ENCODE results near the gene CRIM1.

The CRIM1 gene

GRCh38 chr2:36371928-36372391, 16.4 kb downstream of the CRIM1 start:
- no peak for DNase-seq

DNA sequence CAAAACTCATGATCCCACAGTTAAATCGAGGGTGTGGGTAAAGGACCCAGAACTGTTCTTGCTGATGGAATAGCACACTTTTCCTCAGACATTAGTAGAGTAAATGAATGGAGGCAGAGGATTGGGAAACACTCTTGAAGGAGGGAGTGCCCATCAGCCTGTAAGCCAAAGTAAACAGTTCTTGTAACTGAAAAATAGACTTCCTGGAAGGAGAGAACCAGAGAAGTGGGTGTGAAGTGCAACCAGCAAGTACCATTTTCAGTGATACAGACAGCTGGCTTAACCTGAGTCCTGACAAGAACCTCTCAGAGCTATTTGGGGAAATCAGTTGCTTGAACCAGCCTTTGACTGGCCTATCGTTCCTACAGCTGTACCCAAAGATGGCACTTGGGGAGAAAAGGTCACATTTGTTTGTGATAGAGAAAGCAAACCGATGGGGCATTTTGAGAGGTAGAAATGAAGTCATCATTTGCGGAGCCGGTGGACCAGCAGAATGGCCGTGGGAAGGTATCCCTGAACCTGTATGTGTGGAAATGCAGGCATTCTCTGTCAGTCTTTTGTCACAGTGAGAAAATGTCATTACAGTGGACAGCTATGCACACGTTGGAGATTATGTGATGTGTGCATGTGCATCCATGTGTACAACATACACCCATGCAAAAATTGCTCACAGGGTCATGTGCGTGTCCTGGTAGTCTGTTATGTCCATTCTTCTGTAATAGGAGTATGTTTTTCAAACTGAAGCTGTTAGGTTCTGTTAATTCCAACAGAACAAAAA, 17.8 kb downstream of the CRIM1 start:
- no peak for DNase-seq

GRCh38 chr2:36374585-36374984, 19.0 kb downstream of the CRIM1 start:
- DNase-seq = no peak

DNA sequence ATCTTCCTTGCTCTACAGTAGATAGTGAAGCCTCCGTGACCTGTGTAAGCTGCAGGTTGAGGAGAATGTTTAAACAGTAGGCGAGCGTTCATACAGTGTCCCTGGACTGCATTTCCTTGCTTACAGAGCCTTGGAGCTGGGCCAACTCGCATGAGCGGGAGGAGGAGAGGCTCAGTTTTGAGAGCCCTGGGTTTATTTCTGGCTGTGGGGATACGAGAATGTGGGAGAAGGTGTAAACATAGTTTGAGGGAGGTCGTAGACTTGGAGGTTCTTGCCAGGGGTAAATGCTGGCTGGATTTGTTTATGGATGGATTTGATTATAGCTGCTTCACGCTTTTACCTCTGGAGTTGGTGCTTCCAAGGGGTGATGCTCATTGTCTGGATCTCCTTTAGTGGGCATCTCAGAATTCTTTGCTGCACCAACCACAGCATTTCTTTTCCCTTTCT, 20.8 kb downstream of the CRIM1 start:
- no peak for DNase-seq

GRCh38 chr2:36376992-36377738, 21.6 kb downstream of the CRIM1 start:
- DNase-seq = no peak

DNA sequence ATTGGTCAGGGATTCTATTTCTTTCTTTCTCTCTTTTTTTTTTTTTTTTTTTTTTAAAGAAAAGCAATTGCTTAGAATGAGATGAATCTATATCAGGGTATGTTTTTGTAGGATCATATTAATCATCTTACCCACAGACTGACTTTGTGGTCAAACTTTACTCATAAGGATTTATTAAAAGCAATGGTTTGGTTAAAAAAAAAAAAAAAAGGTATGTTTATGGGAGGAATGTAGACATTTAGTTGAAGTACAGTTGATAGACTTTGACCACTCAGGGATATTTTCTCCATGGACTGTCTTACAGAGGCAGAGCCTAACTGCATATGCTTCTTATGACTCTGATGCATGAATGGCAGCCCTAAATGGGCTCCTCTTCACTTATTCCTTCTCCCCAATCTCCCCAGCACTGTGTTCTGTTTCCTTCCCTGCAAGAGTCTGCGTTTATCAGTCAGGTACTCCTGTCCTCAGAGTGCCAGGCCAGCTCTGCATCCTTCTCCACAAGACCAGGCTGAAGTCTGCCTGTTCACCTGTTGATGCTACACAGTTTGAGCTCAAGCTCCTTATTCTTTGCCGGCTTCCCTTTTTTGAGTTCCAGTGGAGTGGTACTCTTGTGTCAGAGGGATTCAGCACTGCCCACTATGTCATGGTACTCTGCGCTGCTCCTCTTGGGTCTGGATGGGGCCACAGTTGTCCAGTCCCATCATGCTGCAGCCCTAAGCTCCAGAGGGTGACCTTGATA, 24.3 kb downstream of the CRIM1 start:
- DNase-seq = no peak

DNA sequence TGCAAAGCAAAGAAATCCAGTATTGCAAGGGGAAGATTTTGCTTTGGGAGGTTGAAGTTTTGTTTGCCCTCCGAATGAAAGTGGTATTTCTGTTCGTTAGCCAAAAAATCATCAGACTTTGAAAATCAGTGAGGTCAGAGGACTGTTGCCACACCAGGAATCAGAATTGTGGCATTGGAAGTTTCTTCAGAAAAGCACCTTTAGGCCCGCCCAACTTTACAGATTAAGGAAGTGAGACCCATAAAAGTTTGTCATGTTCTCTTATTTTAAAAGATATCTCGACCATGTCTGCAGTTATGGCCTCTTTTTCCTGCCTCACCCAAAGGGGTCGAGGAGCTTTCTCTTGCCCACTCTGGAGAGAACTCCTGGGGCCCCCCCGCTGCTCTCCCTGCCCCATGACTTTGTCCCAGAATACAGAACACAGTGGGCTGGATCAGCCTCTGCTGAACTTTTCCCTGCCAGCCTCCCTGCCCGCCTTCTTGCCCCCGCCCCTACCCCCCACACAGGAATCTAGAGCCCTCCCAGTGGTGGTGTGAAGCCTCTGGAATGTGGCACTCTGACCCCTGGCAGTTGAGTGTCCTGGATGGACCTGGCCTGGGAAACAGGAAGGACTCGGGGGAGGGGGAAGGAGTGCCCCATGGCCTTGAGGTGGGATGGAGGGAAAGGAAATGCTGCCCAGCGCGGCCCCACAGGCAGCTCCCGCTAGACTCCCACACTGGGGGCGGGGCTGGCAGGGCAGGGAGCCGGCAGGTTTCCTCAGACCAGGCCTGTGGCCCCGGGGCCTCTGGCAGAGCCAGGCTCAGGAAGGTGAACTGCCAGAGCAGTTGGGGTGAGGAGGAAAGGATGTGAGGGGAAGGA, 25.3 kb downstream of the CRIM1 start:
- DNase-seq = no peak

GRCh38 chr2:36381993-36382392, 26.4 kb downstream of the CRIM1 start:
- no peak for DNase-seq

DNA sequence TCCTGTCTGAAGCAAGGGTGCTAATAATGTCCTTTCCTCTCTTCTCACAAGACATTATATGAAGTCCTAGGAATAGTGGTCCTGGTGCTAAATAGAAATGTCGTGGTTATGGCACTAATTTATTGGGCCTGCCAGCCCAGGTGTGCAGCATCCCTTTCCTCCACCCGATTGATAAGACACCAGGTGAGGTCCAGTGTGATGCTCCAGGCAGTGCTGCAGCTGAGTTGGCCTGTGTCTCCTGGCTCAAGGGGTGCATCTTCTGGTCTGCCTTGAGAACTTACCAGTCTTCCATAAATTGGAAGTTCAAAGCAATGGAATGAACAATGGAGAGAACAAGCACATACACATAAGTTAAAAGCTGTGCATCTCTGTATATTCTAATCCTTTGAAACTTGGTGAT, 26.9 kb downstream of the CRIM1 start:
- no peak for DNase-seq

DNA sequence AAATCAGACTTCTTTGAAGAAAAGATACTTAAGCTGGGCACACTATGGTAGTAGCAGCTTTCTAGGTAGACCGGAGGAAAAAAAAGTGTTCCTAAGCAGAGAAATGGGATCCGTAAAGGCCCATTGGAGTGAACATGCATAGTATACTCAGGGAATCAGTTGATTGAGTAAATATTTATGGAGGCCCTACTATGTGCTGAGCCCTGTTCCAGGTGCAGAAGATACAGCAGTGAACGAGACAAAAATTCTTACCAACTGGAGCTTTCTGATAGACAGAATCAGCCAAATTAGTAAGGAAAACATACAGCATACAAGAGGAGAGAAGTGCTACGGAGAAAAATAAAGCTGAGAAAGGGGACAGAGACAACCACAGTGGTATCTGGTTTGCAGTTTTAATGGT, 28.1 kb downstream of the CRIM1 start:
- no peak for DNase-seq

GRCh38 chr2:36384454-36384853, 28.9 kb downstream of the CRIM1 start:
- no peak for DNase-seq

GRCh38 chr2:36385603-36386002, 30.0 kb downstream of the CRIM1 start:
- DNase-seq = no peak

DNA sequence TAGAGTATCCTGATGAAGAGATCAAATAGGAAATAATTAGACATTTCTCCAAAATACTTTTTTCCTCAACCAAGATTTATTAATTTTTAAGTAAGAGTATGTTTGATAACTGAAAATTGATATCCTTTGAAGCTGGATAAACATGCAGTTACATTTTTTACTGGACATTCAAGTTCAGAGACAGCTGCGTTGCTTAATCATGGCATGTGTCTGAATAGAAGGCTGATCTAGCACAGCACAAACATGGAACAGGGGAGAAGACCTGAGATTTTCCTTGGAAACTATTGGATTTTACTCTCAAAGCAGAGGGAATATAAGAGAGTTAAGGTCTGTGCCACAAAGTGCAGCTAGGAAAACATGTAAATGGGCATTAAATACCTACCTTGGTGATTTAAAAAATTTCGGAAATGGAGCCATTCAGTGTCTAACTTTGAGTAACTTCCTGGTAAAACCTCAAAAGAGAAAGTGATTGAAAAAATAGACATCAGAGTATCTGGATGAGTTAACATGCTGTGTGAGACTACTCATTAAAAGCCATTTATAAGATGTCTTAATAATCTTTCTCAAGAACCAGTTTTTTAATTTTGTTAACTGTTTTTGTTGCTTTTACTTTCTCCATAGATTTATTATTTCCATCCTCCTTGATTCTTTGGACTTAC, 31.8 kb downstream of the CRIM1 start:
- no peak for DNase-seq

- DNase-seq = no peak
Measured at GRCh38 chr2:36388472-36388871, 32.9 kb downstream of the CRIM1 start.

DNA sequence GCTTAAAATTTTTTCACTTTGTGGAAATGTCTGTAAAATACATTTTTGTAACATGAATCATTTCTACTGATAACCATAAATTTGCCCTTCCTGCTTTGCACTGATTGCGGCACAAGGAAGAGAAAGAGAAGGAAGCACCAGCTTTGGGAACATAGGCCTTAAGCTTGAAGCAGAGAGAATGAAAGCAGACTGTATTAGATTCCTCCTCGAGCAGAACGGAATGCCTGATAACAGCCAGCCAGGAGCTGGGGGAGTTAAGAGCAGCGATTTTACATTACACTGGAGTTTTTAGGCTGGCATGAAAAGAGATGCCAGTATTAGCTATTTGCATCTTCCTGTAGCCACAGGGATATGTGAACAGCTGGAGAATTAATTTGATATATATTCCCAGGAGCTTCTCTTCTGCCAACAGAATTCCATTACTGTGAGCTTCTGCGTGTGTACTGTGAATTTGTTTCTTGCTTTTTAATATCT, 33.5 kb downstream of the CRIM1 start:
- no peak for DNase-seq

- DNase-seq = no peak
Measured at GRCh38 chr2:36389577-36389976, 34.0 kb downstream of the CRIM1 start.

DNA sequence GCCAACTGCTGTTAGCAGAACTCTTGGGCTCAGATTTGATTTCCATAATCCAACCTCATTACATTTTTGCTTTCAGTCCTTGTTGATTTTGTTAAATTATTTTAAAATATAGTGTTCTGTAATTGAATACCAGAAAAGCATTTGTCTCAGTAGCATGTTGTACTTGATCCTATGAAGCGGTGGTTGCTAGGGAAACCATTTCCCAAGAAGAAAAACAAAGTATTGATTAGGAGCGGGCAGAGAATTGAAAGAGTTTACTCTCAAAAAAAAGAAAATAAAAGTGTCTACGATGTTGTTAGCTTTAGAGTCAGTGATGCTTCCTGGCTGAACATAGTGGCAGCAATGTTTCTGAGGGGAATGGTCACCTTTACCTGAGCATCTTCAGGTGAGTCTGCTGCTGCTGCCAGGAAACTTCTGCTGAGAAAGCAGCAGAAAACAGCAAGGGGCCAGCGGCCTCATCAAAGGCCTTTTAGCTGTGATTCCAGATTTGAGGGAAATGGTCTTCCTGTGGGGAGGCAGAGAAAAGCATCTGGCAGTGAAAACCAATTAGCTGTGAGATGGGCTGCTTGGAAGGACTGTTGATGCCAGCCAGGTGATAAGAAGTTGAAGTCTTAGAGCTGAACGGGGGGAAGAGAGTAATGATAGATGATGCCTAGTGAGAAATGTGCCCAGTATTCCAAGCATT, 37.1 kb downstream of the CRIM1 start:
- no peak for DNase-seq

DNA sequence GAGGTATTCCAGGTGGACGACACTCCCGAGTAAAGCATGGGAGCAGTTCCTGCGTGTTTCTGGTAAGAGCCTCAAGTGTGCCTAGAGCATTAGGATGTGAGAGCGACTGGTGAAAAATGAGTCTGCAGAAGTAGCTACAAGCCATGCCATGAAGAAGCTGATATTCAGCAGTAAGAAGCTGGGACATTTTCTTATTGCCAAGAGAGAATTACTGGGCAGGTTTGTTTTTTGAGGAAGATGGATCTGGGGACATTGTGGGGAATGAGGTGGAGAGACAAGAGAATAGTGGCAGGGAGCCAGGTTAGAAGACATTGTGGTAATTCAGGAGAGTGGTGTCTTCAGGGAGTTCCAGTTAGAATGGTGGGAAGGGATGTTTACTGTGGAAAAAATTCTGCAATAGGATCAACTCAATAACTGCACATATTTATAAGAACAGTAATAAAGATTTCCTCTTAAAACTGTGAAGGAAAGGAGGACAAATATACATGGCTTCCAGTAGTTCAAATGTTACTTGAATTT, 38.2 kb downstream of the CRIM1 start:
- no peak for DNase-seq

- no peak for DNase-seq
Measured at GRCh38 chr2:36394804-36395203, 39.2 kb downstream of the CRIM1 start.

GRCh38 chr2:36395866-36396265, 40.3 kb downstream of the CRIM1 start:
- DNase-seq = no peak
